Liver (tissue), 9 donors: ENCODE data around the gene NUTF2. TPM values are rescaled to one million over a fixed set of nuclear protein-coding genes. Genes with fewer than 3 reads are reported as not detected.

ENCODE experiments used
- DNase-seq: peaks from one replicate; pipeline ENCODE4 v3.0.0-alpha.2; 2017; ENCODE audit warnings: low spot score
- H3K27ac ChIP-seq, 2 donors: one replicate each; pipeline ENCODE4 v1.7.0; 2013; ENCODE audit warnings: inconsistent platforms in 2 of 2, low read length in 2 of 2, control low read depth in 1 of 2, low read depth in 1 of 2, mild to moderate bottlenecking in 1 of 2
- H3K27me3 ChIP-seq, 4 donors: one replicate each; pipeline versions ENCODE4 v1.6.1 to v1.7.0; 2013; ENCODE audit warnings: low read length in 3 of 4, inconsistent platforms in 1 of 4, mild to moderate bottlenecking in 1 of 4, moderate library complexity in 1 of 4; ENCODE audit not compliant: control insufficient read depth in 4 of 4, insufficient read depth in 4 of 4
- H3K36me3 ChIP-seq, 4 donors: one replicate each; pipeline versions ENCODE4 v1.6.1 to v1.7.0; 2013; ENCODE audit warnings: low read length in 3 of 4, mild to moderate bottlenecking in 3 of 4, low read depth in 1 of 4, moderate library complexity in 1 of 4; ENCODE audit not compliant: control insufficient read depth in 4 of 4, insufficient read depth in 3 of 4
- H3K4me1 ChIP-seq, 4 donors: one replicate each; pipeline versions ENCODE4 v1.6.1 to v1.7.0; 2013; ENCODE audit warnings: low read length in 3 of 4, mild to moderate bottlenecking in 3 of 4, moderate library complexity in 1 of 4; ENCODE audit not compliant: control insufficient read depth in 4 of 4, insufficient read depth in 4 of 4
- H3K4me3 ChIP-seq, 3 donors: one replicate each; pipeline versions ENCODE4 v1.6.1 to v1.7.0; 2013; ENCODE audit warnings: low read length in 3 of 3, control low read depth in 1 of 3, low read depth in 1 of 3, mild to moderate bottlenecking in 1 of 3
- H3K9ac ChIP-seq, 2 donors: one replicate each; pipeline ENCODE4 v1.7.0; 2013; ENCODE audit warnings: low read length in 2 of 2, mild to moderate bottlenecking in 2 of 2, moderate library complexity in 2 of 2, control low read depth in 1 of 2, low read depth in 1 of 2
- H3K9me3 ChIP-seq, 4 donors: one replicate each; pipeline versions ENCODE4 v1.6.1 to v1.7.0; 2013; ENCODE audit warnings: low read length in 3 of 4; ENCODE audit not compliant: control insufficient read depth in 4 of 4
- CTCF ChIP-seq: fragments of 150-350 bp; IDR thresholded peaks from 2 replicates; pipeline ENCODE4 v1.5.1; 2017; ENCODE audit warnings: improper control_type of control experiment, low read depth, low read length; ENCODE audit not compliant: missing input control
- FOXA1 ChIP-seq: IDR thresholded peaks from 2 replicates; pipeline ENCODE4 v1.6.1; 2016; ENCODE audit warnings: antibody characterized with exemption
- FOXA2 ChIP-seq: IDR thresholded peaks from 2 replicates; pipeline ENCODE4 v1.6.1; 2016; ENCODE audit warnings: antibody characterized with exemption
- GABPA ChIP-seq, 2 donors: IDR thresholded peaks in 1 of 2; conservative IDR thresholded peaks in 1 of 2; 2 replicates each; pipeline ENCODE4 v1.6.1; 2016; ENCODE audit warnings: antibody characterized with exemption in 2 of 2, mild to moderate bottlenecking in 1 of 2, moderate library complexity in 1 of 2
- MAX ChIP-seq: IDR thresholded peaks from 2 replicates; pipeline ENCODE4 v1.6.1; 2016; ENCODE audit warnings: antibody characterized with exemption
- NR2F2 ChIP-seq: IDR thresholded peaks from 2 replicates; pipeline ENCODE4 v1.6.1; 2016; ENCODE audit warnings: antibody characterized with exemption
- RAD21 ChIP-seq, 2 donors: IDR thresholded peaks; 2 replicates each; pipeline ENCODE4 v1.6.1; 2016; ENCODE audit warnings: antibody characterized with exemption in 2 of 2, mild to moderate bottlenecking in 2 of 2
- REST ChIP-seq: IDR thresholded peaks from 2 replicates; pipeline ENCODE4 v1.6.1; 2016; ENCODE audit warnings: antibody characterized with exemption, mild to moderate bottlenecking
- RXRA ChIP-seq, 2 donors: IDR thresholded peaks; 2 replicates each; pipeline ENCODE4 v1.6.1; 2017 to 2018; ENCODE audit warnings: antibody characterized with exemption in 2 of 2, mild to moderate bottlenecking in 1 of 2
- SP1 ChIP-seq: IDR thresholded peaks from 2 replicates; pipeline ENCODE4 v1.6.1; 2018; ENCODE audit warnings: antibody characterized with exemption, mild to moderate bottlenecking
- WGBS: extraction: QIAGEN DNeasy Blood & Tissue Kit; methylation state at CpG from one replicate; pipeline ENCODE4 v1.1.7; 2013; 5-methylcytosine and 5-hydroxymethylcytosine counted together
- polyA plus RNA-seq, 2 donors: library from polyadenylated mRNA; stranded (reverse) in 1 of 2; unstranded in 1 of 2; fragments of 200-250 nt in 1 of 2; fragments of >200 nt in 1 of 2; fragmentation: Nextera tagmentation in 1 of 2; extraction: Ambion mirVana in 1 of 2; gene quantifications; one replicate each; pipeline versions ENCODE4 v1.2.1 to v1.2.3, GENCODE V29; 2013 to 2015
- total RNA-seq, 2 donors: library from RNA; depleted of rRNA; stranded (reverse); fragments of >200 nt; gene quantifications; one replicate each; pipeline ENCODE4 v1.2.3, GENCODE V29; 2014
- donor health status: healthy.
- donor health status: healthy.
- donor health status: healthy.
- donor health status: healthy.
- donor health status: healthy.

Gene NUTF2
- total and polyA plus RNA-seq, 4 donors: 27.4 to 69.5 (median 54.8) TPM

- no peak for TF ChIP-seq FOXA2
- TF ChIP-seq RXRA (IDR thresholded peaks at IDR 0.05): no peak
- TF ChIP-seq SP1: no peak
- no peak for TF ChIP-seq CTCF
- no peak for TF ChIP-seq MAX
These were observed 14.1 kb downstream of the NUTF2 start (continued) for GRCh38 chr16:67860589-67861398.

- no peak overlapping the region for H3K27ac ChIP-seq
- H3K4me1 ChIP-seq: peaks cover 9 to 18% (median 13%) of the 10 kb centered on the region in 4 donors
- DNase-seq: no peak
- H3K27me3 ChIP-seq: no peaks in the 10 kb centered on the region
- H3K4me3 ChIP-seq: no peak overlapping the region
- 95% methylated on average over 6 of the region's 6 CpGs for WGBS
- no peak overlapping the region for H3K9ac ChIP-seq
- no peaks in the 10 kb centered on the region for H3K9me3 ChIP-seq
- peaks cover 0 to 3% (median under 1%) of the 10 kb centered on the region in 4 donors for H3K36me3 ChIP-seq
- TF ChIP-seq CTCF (no peak), FOXA1 (no peak), NR2F2 (no peak), GABPA (IDR thresholded peaks at IDR 0.05 in 1 of 2, conservative IDR thresholded peaks at IDR 0.05 in 1 of 2) (no peak), SP1 (no peak), FOXA2 (no peak), REST (no peak), RAD21 (IDR thresholded peaks at IDR 0.05) (no peak)
These were observed 15.1 kb downstream of the NUTF2 start for GRCh38 chr16:67861877-67862276.
